Measurements from ENCODE around the gene RHEX.

RHEX gene

GRCh38 chr1:206032380-206033140, 20.4 kb upstream of the RHEX start:
- no peak for TF ChIP-seq CTCF (conservative IDR thresholded peaks at IDR 0.05)
- H3K27ac ChIP-seq = no peak overlapping the region

GRCh38 chr1:206035027-206035426, 17.9 kb upstream of the RHEX start:
- H3K27ac ChIP-seq = no peak overlapping the region

GRCh38 chr1:206036663-206037455, 16.1 kb upstream of the RHEX start:
- no peak for TF ChIP-seq CTCF (conservative IDR thresholded peaks at IDR 0.05)
- H3K27ac ChIP-seq = no peak overlapping the region

More at GRCh38 chr1:206035027-206035426, 17.9 kb upstream of the RHEX start:
- TF ChIP-seq CTCF (conservative IDR thresholded peaks at IDR 0.05) = no peak

- no peak for TF ChIP-seq CTCF (conservative IDR thresholded peaks at IDR 0.05)
- no peak overlapping the region for H3K27ac ChIP-seq
Measured at GRCh38 chr1:206037581-206037980, 15.4 kb upstream of the RHEX start.

GRCh38 chr1:206039046-206039973, 13.7 kb upstream of the RHEX start:
- H3K27ac ChIP-seq = no peak overlapping the region
- TF ChIP-seq CTCF (conservative IDR thresholded peaks at IDR 0.05) = no peak

GRCh38 chr1:206040328-206040727, 12.6 kb upstream of the RHEX start:
- H3K27ac ChIP-seq = no peak overlapping the region
- TF ChIP-seq CTCF (conservative IDR thresholded peaks at IDR 0.05) = no peak

- no peak for TF ChIP-seq CTCF (conservative IDR thresholded peaks at IDR 0.05)
- no peak overlapping the region for H3K27ac ChIP-seq
Measured at GRCh38 chr1:206041640-206042039, 11.3 kb upstream of the RHEX start.

Data from VCaP (cell line).